Aorta (tissue), 5 donors: Measurements from ENCODE around the gene JOSD1. TPM values are rescaled to one million over a fixed set of nuclear protein-coding genes. Genes with fewer than 3 reads are reported as not detected.
A peak's percentile ranks its signal among the peaks of the same experiment; 100 is the strongest.

Experiments
- ATAC-seq: fragments of 200-7000 bp; cut with Tn5 transposase; one replicate; pipeline ENCODE4 v1.9.1; 2022; ENCODE audit warnings: moderate library complexity; ENCODE audit not compliant: low FRiP score
- DNase-seq, 2 donors: peaks; one replicate each; pipeline ENCODE4 v3.0.0-alpha.2; 2020
- H3K27ac ChIP-seq, 2 donors: one replicate each; pipeline ENCODE4 v1.5.1; 2013; ENCODE audit warnings: low read length in 2 of 2, mild to moderate bottlenecking in 2 of 2, moderate library complexity in 2 of 2, control low read depth in 1 of 2, inconsistent platforms in 1 of 2, low read depth in 1 of 2
- H3K27me3 ChIP-seq, 2 donors: one replicate each; pipeline ENCODE4 v1.6.1; 2013; ENCODE audit warnings: control low read depth in 1 of 2, low read length in 1 of 2, mild to moderate bottlenecking in 1 of 2, moderate library complexity in 1 of 2; ENCODE audit not compliant: insufficient read depth in 2 of 2, control insufficient read depth in 1 of 2
- H3K36me3 ChIP-seq, 2 donors: one replicate each; pipeline ENCODE4 v1.6.1; 2013; ENCODE audit warnings: control low read depth in 1 of 2, low read length in 1 of 2, mild to moderate bottlenecking in 1 of 2; ENCODE audit not compliant: insufficient read depth in 2 of 2, control insufficient read depth in 1 of 2
- H3K4me1 ChIP-seq, 2 donors: one replicate each; pipeline ENCODE4 v1.6.1; 2013; ENCODE audit warnings: low read length in 2 of 2, control low read depth in 1 of 2, mild to moderate bottlenecking in 1 of 2, moderate library complexity in 1 of 2; ENCODE audit not compliant: insufficient read depth in 2 of 2, control insufficient read depth in 1 of 2
- H3K4me3 ChIP-seq, 2 donors: one replicate each; pipeline ENCODE4 v1.5.1; 2013; ENCODE audit warnings: low read length in 2 of 2, control low read depth in 1 of 2, mild to moderate bottlenecking in 1 of 2
- H3K9me3 ChIP-seq: one replicate; pipeline ENCODE4 v1.6.1; 2013; ENCODE audit warnings: mild to moderate bottlenecking, low read length; ENCODE audit not compliant: control insufficient read depth
- WGBS, 2 donors: extraction: QIAGEN DNeasy Blood & Tissue Kit; methylation state at CpG; one replicate each; pipeline ENCODE4 v1.1.7; 2013; 5-methylcytosine and 5-hydroxymethylcytosine counted together
- intact Hi-C, 2 donors: fragments of 100-400 bp; cut with DNase I; formaldehyde crosslinking; loops; one replicate each; pipeline versions ENCODE4 v1.14.2 to v1.15.0; 2022
- polyA plus RNA-seq, 2 donors: library from polyadenylated mRNA; stranded (reverse); fragments of 200-250 nt; gene quantifications; one replicate each; pipeline ENCODE4 v1.2.3, GENCODE V29; 2013
- total RNA-seq, 2 donors: library from RNA; stranded (reverse); fragmentation: NEBNext Ultra II Directional; extraction: Animal tissue kit (Norgen Biotek cat#: 25700); gene quantifications; one replicate each; pipeline ENCODE4 v1.2.1, GENCODE V29; 2021
- donor health status: healthy with polysubstance abuse.
- donor health status: Bipolar disorder and iron deficiency.
- donor health status: DM: no; HTN: no; CAD: no.
- donor health status: DM: no; HTN: no; CAD: no.
- donor health status: DM: yes; HTN: yes; CAD: no.

JOSD1 gene
- total and polyA plus RNA-seq, 4 donors: 19.7 to 54.7 (median 42.0) TPM

DNA sequence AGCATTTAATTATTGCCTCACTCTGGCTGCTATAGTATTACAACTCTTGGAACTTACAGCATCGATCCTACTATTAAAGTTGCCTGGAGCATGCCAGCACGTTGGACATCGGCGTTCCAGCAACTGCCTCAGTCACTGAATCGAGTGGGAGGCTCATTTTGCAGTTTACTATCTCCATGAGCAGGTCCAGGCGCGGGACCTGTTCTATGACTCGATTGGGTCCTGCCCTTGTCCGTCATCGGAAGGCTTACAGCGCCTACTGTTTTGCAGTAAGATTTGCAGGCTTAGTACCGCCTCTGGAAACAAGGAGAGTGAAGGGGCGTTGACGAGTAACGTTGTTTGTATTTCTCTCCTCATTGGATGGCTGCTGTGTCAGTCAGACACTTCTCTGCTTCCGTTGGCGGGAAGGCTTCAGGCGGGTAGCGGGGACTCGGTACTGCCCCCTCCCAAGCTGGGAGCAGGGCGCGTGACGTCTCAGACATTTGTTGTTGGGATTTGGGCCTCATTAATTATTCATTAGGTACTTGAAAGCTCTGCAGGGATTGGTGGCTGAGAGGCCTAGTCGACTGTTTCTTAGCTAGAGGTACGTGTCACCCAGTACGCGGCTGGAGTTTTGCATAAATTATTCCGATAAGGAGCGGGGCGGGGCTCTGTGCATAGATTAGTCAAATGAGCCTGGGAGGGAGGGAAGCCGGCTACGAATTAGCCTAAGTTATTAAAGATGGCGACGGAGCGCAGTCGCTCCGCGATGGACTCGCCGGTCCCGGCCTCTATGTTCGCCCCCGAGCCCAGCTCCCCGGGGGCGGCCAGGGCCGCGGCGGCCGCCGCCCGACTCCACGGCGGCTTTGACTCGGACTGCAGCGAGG is 4.7 kb upstream of the JOSD1 start, which contains the start of gene GTPBP1:
Gene GTPBP1 (plus strand): TSS at position 710 of the 866 bp plus-strand sequence. CDS start 12 bp downstream, at position 722.
- DNase-seq (peak; percentile 97 to 99), ATAC-seq (peak; percentile 95)

DNA sequence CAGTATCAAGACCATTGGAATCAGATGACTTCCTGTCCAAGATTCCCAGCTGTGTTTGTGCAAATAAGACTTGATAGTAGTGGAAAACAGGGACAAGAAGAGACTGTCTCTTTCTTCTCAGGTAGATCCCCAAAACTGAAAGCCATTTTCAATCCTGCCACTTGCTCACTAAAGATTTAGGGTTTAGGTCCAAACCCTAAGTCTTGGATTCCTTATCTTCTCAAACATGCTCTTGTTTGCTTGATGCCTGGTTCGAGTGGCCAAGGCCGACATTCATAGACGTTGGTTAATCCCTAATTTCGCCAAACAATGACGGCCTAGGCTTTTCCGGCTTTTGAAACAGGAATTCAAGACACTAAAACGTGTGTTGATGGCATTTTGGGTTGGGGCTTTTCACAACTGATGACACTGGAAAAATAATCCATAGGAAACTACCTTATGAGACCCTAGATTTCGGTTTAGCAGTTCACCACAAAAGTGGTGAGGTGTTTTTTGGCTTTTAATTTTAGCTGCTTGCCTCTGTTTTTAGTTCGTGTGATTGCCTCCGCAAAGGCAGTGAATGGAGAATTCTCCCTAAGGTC is 4.0 kb upstream of the JOSD1 start:
- no peak for ATAC-seq
- 15% methylated on average over 10 of the region's 10 CpGs for WGBS, 2 donors
- Histone ChIP-seq H3K9me3 (no peaks in the 10 kb centered on the region), H3K27me3 (no peaks in the 10 kb centered on the region), H3K36me3 (no peaks in the 10 kb centered on the region), H3K27ac (peak overlapping the region in 1 of 2 donors; percentile 50), H3K4me3 (no peak overlapping the region), H3K4me1 (peaks cover 0 to 8% of the 10 kb centered on the region in 2 donors)
- DNase-seq: no peak
- intact Hi-C loops: loop anchor here in 1 of 2 donors (1.0 to 2.0 kb wide), 2 partner anchors 14 to 50 kb away; partner anchors contain the start of gene SUN2

More for the DNA sequence above, 4.7 kb upstream of the JOSD1 start, which contains the start of gene GTPBP1:
- H3K4me1 ChIP-seq: peaks cover 0 to 8% of the 10 kb centered on the region in 2 donors
- WGBS, 2 donors: 0% methylated on average over 55 of the region's 55 CpGs
- no peaks in the 10 kb centered on the region for H3K9me3 ChIP-seq
- peak within 1 kb of the TSS; percentile 87 to 91 for H3K27ac ChIP-seq
- H3K27me3 ChIP-seq: no peaks in the 10 kb centered on the region
- intact Hi-C loops: loop anchor here in 1 of 2 donors (1.0 to 2.0 kb wide), 2 partner anchors 13 to 49 kb away; partner anchors contain the start of gene SUN2
- H3K4me3 ChIP-seq: peak within 1 kb of the TSS; percentile 94
- no peaks in the 10 kb centered on the region for H3K36me3 ChIP-seq

DNA sequence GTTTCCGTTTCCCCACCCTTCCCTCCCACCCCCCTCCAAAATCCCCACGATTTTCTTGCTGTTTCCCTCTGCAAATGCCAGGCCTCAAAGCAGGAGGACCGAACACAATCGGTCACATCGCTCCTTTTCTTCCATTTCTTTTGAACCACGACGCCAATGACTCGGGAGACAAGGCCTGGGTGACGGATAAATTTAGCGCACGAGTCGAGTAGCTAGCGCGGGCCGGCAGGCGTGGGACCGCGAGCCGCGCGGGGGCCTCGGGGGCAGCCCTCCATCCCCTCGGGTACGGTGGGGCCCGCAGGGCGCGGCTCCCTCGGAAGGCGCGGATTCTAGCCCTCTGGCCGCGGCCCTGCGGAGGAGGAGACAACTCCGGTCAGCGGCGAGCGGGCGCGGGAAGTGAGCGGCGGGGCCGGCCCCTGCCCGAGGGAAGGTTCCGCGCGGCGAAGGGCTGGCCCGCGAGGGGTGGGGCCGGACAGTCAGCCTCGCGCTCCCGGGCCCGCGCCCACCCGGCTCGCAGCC is 414 bp downstream of the JOSD1 start:
- peak; percentile 84 to 92 for DNase-seq
- peak overlapping the region; percentile 78 to 87 for H3K27ac ChIP-seq
- no peaks in the 10 kb centered on the region for H3K9me3 ChIP-seq
- ATAC-seq: peak; percentile 65
- H3K4me1 ChIP-seq: peaks cover 2 to 12% of the 10 kb centered on the region in 2 donors
- WGBS, 2 donors: 0 to 1% methylated on average over 37 to 57 of the region's 57 CpGs
- intact Hi-C loops: no loop called here
- no peaks in the 10 kb centered on the region for H3K36me3 ChIP-seq
- H3K27me3 ChIP-seq: no peaks in the 10 kb centered on the region
- H3K4me3 ChIP-seq: peak overlapping the region; percentile 53 to 73

GRCh38 chr22:38699784-38700183 is 959 bp downstream of the JOSD1 start:
- Histone ChIP-seq H3K27me3 (no peaks in the 10 kb centered on the region), H3K36me3 (no peaks in the 10 kb centered on the region), H3K27ac (peak overlapping the region; percentile 8 to 78), H3K4me1 (peaks cover 2 to 17% of the 10 kb centered on the region in 2 donors), H3K4me3 (peak overlapping the region; percentile 36 to 73), H3K9me3 (no peaks in the 10 kb centered on the region)
- WGBS, 2 donors: 3 to 6% methylated on average over 6 of the region's 6 CpGs
- intact Hi-C loops: no loop called here
- ATAC-seq (no peak), DNase-seq (no peak)

- Histone ChIP-seq H3K4me3 (peak overlapping the region; percentile 16 to 36), H3K27me3 (no peaks in the 10 kb centered on the region), H3K9me3 (no peaks in the 10 kb centered on the region), H3K4me1 (peaks cover 2 to 17% of the 10 kb centered on the region in 2 donors), H3K36me3 (no peaks in the 10 kb centered on the region), H3K27ac (peak overlapping the region; percentile 8 to 22)
- no peak for ATAC-seq
- no peak for DNase-seq
- 23 to 26% methylated on average over 5 of the region's 5 CpGs for WGBS, 2 donors
- intact Hi-C loops: no loop called here
Measured at GRCh38 chr22:38699143-38699542, 1.6 kb downstream of the JOSD1 start.

DNA sequence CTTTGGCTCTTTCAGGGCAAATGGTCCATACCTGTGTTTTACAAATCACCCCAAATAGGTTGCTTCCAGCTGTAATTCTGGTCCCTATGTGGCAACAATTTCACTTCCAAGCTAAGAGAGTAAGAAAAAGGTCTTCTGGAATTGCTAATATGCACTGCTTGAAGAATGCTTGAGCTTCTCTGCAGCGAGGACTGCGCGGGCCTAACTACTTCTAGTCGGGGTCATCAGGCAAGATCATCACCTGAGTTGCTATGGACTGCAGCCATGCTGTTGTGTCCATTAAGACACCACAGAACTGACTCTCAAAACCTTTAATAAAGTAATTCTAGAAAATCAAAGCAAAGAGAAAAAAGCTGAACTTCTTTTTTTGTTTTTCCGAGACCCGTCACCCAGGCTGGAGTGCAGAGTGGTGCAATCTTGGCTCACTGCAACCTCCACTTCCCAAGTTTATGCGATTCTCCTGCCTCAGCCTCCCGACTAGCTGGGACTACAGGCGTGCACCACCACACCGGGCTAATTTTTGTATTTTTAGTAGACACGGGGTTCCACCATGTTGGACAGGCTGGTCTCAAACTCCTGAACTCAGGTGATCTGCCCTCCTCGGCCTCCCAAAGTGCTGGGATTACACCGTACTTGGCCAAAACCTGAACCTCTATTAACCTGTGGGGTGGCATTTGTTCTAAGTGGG is 2.2 kb downstream of the JOSD1 start:
- Histone ChIP-seq H3K9me3 (no peaks in the 10 kb centered on the region), H3K27me3 (no peaks in the 10 kb centered on the region), H3K27ac (peak overlapping the region; percentile 9 to 22), H3K4me1 (peaks cover 2 to 17% of the 10 kb centered on the region in 2 donors), H3K4me3 (peak overlapping the region in 1 of 2 donors; percentile 36), H3K36me3 (no peaks in the 10 kb centered on the region)
- 82 to 86% methylated on average over 13 of the region's 13 CpGs for WGBS, 2 donors
- no peak for DNase-seq
- no peak for ATAC-seq
- intact Hi-C loops: no loop called here

- no peaks in the 10 kb centered on the region for H3K36me3 ChIP-seq
- 26 to 30% methylated on average over 8 of the region's 8 CpGs for WGBS, 2 donors
- no peak for ATAC-seq
- no peaks in the 10 kb centered on the region for H3K27me3 ChIP-seq
- intact Hi-C loops: no loop called here
- no peak overlapping the region for H3K4me3 ChIP-seq
- peaks cover 2 to 17% of the 10 kb centered on the region in 2 donors for H3K4me1 ChIP-seq
- H3K27ac ChIP-seq: peak overlapping the region; percentile 18 to 82
- H3K9me3 ChIP-seq: no peaks in the 10 kb centered on the region
- DNase-seq: no peak
Measured at GRCh38 chr22:38697425-38698089, 3.2 kb downstream of the JOSD1 start.
